HG03135 (cell line): ENCODE data around the gene AKR1C1.
"Not testable (repeated sequence)": the region's sequence is repeated elsewhere in the genome, so short reads cannot be mapped to it uniquely, and the experiment has no call there.

Experiments
- ATAC-seq: cut with Tn5 transposase; IDR thresholded peaks from one replicate; pipeline ENCODE4 v1.9.1; 2021; ENCODE audit warnings: mild to moderate bottlenecking, moderate library complexity; ENCODE audit not compliant: unreplicated experiment

The AKR1C1 gene

GRCh38 chr10:5013385-5013784 is 50.2 kb downstream of the AKR1C1 start:
- no peak for ATAC-seq

- ATAC-seq, result not testable (repeated sequence)
These were observed 51.1 kb downstream of the AKR1C1 start for GRCh38 chr10:5014200-5014910.

- no peak for ATAC-seq
These were observed 51.7 kb downstream of the AKR1C1 start for GRCh38 chr10:5014936-5015335.

- ATAC-seq, result no peak
These were observed 54.9 kb downstream of the AKR1C1 start for GRCh38 chr10:5018134-5018533.

- not testable (repeated sequence) for ATAC-seq
These were observed 55.6 kb downstream of the AKR1C1 start for GRCh38 chr10:5018671-5019277.

- ATAC-seq, result not testable (repeated sequence)
These were observed 56.8 kb downstream of the AKR1C1 start for GRCh38 chr10:5019770-5020612.

GRCh38 chr10:5021624-5022290 is 58.5 kb downstream of the AKR1C1 start:
- not testable (repeated sequence) for ATAC-seq

GRCh38 chr10:5023177-5023805 is 60.1 kb downstream of the AKR1C1 start:
- ATAC-seq, result no peak

- not testable (repeated sequence) for ATAC-seq
These were observed 62.3 kb downstream of the AKR1C1 start for GRCh38 chr10:5025461-5025881.

- no peak for ATAC-seq
These were observed 67.8 kb downstream of the AKR1C1 start for GRCh38 chr10:5030989-5031388.

GRCh38 chr10:5031588-5031987 is 68.4 kb downstream of the AKR1C1 start:
- ATAC-seq, result not testable (repeated sequence)

- not testable (repeated sequence) for ATAC-seq
These were observed 69.2 kb downstream of the AKR1C1 start for GRCh38 chr10:5032444-5032843.
